Measurements from ENCODE around the gene MACROH2A2.
"Not testable (repeated sequence)": the region's sequence is repeated elsewhere in the genome, so short reads cannot be mapped to it uniquely, and the experiment has no call there.

Gene MACROH2A2

DNA sequence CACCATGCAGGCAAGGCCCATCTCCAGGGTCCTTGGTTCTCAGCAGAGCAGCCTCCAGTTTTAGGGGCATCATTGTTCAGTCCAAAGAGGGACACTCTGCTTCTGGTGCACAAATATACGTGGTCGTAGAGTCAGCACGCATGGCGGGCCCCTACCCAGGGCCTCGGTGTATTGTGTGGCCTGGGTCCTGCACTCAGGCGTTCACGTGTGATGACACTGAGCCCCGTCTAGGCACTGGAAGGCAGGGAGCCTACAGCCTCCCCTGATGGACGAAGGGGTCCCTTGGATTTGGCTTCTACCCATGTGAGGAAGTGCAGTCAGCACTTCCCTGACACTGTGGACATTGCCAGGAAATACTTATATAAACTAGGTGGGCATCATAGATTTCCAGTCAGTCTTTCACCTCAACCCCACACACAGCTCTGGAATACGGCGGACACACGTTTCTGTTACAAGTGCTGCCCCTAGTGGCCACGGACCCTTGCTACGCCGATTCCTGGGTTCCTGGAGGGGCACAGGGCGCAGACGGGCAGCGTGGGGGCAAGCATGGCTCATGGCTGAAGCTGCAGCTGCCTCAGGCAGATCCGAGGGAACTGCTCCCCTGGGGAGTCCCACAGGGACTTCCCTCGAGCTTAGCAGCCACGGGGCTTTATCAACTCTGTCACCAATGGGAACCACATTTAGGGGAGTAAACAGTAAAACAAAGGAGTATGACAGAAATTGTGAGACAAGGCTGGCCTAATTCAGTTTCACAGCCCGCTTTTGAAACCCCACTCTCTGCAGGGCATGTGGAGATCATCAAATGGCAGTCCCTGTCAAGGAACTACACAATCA, 54.5 kb downstream of the MACROH2A2 start:
- DNase-seq: no peak

DNA sequence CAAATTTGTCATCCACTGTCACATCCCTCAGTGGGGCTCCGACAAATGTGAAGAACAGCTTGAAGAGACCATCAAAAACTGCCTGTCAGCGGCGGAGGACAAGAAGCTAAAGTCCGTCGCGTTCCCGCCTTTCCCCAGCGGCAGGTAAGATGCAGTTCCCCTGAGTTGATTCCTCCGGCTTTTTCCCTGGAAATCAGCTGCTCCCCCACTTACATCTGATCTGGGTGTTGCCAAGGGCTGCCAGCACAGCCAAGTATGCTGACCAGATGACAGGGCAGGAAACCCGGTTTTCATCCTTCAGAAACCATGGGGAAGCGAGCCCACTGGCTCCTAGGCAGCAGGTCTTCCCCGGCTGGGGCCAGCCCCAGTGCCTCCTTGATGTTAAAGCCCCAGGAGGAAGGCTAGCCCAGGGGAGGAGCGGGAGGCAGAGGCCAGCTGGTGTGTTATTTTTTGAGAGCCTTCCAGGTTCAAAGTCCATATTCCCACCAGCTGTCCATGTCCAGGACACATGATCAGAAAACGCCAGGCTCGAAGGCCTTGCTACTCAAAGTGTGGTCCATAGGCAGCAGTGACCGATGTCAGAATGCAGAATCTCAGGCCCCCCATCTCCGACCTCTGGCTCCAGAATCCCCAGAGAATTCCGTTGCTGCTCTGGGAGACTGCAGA, 56.6 kb downstream of the MACROH2A2 start:
- no peak for DNase-seq

- no peak for DNase-seq
These were observed 58.9 kb downstream of the MACROH2A2 start for GRCh38 chr10:70111496-70111895.

- DNase-seq: no peak
These were observed 59.4 kb downstream of the MACROH2A2 start for GRCh38 chr10:70112071-70112470.

DNA sequence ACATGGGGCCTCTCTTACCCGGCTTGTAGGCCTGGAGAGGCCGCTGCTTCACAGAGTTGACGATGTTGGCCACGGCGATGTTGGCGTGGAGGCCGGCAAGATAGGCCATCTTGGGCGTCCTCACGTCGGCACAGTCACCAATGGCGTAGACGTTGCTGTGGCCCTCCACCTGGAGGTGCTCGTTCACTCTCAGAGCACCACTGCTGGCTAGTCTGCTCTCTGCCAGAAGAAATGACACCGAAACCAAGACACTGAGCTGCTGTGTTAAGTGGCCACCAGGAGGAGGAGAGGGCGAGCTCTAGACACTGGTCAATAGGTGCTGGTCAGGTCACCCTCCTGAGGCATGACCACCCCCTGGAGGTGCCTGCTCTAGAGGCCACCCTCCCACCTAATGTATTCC, 62.3 kb downstream of the MACROH2A2 start:
- no peak for DNase-seq

- DNase-seq: no peak
These were observed 63.5 kb downstream of the MACROH2A2 start for GRCh38 chr10:70115948-70116682.

DNA sequence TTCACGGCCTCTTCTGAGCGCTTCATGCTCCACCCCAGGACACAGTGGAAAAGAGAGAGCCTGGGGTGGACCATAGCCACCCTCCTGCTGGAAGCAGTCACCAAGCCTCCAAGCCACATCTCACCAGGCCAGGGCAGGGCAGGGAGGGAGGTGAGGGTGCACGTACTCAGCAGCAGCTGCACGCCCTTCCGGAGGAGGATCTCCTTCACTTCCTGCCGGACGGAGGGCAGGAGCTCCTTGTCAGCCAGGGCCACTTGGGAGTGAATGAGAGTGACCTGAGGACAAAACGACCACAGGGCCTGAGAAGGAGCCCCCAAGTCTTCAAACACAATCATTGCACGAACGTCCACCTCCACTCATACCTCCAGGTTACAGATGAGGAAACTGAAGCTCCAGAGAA, 65.0 kb downstream of the MACROH2A2 start:
- no peak for DNase-seq

- no peak for DNase-seq
These were observed 65.5 kb downstream of the MACROH2A2 start for GRCh38 chr10:70118196-70118595.

DNA sequence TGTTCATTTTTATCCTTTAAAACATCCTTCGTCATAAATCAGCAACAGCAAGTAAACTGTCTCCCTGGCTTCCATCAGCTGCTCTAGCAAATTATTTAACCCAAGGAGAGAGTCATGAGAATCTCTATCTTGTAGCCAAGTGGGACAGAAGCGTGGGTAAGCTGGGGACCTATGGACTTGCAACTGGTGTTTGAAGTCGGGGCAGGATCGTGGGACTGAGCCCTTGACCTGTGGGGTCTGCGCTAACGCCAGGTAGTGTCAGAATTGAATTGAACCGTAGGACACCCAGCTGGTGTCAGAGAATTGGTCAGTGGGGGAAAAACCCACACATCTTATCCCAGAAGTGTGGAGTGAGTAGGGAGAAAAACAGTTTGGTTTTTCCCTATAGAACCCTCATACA, 66.6 kb downstream of the MACROH2A2 start:
- no peak for DNase-seq

DNA sequence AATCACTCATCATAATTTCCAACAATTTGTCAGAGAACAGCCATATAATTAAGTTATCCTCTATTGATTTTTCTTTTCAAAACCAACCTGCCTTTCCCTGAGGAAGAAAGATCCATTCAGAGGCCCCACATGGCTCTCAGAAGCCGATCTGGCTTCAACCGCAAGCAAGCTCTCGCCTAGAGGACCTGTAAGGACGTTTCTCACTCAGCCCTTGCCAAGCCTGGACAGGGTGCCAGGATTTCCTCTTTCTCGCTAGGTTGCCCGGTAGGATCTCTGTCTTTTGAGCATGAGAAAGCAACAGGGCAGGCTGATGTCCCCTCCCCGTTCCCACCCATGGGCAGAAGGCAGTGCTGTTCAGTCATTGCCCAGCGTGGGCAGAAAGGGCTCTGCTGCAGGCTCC, 67.0 kb downstream of the MACROH2A2 start:
- DNase-seq: no peak

DNA sequence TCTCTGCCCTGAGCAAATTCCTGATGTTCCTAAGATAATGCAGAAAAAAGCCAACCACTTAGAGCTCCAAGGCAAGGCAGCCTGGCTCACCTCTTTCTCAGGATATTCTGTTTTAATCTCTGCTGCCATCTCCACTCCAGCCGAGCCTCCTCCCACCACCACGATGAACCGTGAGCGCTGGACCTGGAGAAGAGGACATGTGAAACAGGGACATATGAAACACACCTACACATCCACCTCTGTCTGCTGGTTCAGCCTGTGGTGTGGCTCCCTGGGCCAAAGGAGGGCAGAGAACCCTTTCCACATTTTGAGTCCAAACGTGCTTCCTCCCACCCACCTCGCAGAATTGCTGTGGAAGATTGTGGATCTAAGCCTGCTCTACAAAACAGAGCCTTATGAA, 67.8 kb downstream of the MACROH2A2 start:
- DNase-seq: no peak

DNA sequence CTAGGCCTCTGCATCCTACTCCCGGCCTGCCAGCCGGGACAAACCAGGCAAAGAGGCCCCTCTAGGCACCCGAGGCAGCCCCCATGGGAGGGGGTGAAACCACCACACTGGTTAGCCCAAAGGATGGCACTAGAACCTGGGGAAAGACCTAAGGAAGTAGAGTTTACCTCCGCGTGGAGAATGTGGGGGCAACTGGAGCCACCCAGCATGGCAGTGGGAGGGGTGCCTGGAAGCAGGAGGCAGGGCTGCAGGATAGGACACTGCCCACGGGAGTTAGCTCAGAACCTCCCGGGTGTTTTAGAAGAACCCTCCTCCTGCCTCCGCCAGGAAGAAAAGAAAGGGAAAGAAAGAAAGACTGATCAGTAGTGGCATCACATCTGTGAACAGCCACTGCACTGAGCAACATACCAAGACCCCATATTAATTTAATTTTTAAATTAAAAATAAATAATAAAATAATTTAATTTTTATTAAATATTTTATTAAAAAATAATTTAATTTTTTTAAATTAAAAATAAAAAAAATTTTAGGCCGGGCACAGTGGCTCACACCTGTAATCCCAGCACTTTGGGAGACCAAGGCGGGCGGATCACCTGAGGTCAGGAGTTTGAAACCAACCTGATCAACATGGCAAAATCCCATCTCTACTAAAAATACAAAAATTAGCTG, 68.8 kb downstream of the MACROH2A2 start:
- DNase-seq: no peak

DNA sequence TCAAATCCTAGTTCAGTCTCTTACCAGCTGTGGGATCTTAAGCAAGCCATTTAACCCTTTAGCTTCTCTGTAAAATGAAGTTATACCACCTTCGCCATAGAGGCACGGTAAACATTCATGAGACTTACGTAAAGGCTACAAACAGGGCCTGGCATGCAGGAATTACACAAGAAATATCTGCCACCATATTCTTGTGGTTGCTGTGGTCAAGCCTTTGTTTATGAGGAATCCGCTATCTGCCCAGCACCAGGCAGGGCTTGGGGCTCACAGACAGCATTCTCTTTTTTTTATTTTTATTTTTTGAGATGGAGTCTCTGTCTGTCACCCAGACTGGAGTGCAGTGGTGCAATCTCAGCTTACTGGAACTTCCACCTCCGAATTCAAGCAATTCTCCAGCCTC, 70.1 kb downstream of the MACROH2A2 start:
- DNase-seq: no peak

GRCh38 chr10:70123166-70123565, 70.5 kb downstream of the MACROH2A2 start:
- DNase-seq: not testable (repeated sequence)

DNA sequence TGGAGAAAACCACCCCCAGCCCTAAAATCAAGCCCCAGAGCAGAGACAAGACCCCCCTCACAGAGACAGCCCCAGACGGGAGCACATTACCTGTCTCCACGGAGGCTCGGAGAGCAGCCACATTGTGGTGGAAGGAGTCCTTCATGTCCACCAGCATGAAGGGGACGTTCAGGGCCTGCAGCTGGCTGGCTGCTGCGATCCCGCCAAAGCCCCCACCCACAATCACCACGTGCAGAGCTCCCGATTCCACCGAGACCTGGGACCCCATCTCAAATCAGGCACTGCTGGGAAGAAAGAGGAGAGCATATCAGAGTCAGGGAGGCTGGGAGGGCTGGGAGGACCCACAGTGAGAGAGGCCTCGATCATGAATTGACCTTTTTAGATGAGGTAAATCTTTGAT, 71.2 kb downstream of the MACROH2A2 start:
- DNase-seq: no peak

- DNase-seq: no peak
These were observed 71.8 kb downstream of the MACROH2A2 start for GRCh38 chr10:70124415-70124814.

- no peak for DNase-seq
These were observed 72.3 kb downstream of the MACROH2A2 start for GRCh38 chr10:70124918-70125317.

DNA sequence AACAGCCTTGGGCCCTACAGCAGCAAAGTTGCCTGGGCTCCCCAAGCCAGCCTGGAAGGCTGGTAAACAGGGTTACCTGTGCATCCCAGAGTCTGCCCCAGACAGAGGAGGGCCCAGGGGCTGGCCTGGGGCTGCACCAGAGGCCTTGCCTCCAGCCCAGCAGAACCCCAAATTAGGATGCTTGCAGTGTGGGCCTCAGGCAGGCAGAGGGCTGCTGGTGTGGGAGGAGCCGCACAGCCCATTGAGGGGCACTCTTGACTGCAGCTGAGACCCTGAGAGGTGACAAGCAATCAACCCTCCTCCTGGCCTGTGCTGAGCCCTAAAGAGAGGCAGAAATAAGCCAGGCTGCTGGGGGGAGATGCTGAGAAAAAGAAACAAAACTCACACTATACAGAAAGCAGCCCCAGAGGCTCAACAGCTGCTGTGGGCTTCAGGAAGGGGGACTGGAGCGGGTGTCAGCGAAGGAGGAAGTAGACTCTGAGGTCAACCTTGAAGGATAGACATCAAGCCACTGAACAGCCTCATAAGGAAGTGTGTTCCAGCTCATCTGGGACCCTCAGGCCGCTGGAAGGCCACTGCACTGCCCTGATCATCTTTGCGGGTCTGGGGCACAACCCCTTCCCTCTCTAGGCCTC, 73.4 kb downstream of the MACROH2A2 start:
- no peak for DNase-seq

DNA sequence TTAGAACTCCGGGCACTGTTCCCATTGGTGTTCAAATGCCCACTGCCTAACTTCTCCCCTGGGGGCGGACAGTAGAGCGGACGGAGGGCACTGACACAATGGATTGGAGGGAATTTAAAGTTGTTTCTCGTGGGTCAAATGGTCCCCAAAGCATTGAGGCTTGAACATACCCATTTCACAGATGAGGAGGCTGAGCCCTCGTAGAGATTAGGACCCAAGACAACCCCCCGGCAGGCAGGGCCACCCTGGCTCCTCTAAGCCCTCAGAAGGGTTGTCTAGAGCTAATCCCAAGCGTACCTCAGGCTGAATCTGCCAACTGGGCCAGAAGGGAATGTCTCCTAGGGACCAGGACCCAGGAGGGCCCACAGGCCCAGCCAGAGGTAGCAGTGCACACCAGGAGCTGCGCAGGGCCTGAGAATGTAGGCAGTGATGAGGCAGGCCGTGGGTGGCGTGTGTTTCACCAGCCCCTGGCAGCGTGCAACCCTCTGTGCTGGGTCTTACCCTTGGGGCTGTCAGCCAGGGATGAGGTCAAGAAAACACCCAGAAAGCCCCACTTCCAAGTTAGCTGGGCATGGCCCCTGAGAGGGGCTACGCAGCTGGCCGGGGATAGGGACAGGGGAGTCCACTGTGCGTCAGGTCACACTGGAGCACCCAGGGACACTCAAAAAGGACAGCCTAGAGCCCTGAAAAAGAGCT, 74.2 kb downstream of the MACROH2A2 start:
- no peak for DNase-seq

- no peak for DNase-seq
These were observed 78.4 kb downstream of the MACROH2A2 start for GRCh38 chr10:70130878-70131559.

GRCh38 chr10:70131560-70131937, 78.9 kb downstream of the MACROH2A2 start:
- DNase-seq: no peak
